Measurements from ENCODE around the gene MRPL24. TPM values are rescaled to one million over a fixed set of nuclear protein-coding genes. Genes with fewer than 3 reads are reported as not detected.

MRPL24 gene
- total and polyA plus RNA-seq, 2 of the 4 experiments (the other 2 are of a cell fraction) = 68.8 to 99.5 TPM

GRCh38 chr1:156751757-156752481, 11.0 kb upstream of the MRPL24 start (continued):
- no peak for TF ChIP-seq CEBPB (IDR thresholded peaks at IDR 0.05; ENCODE audit: low read depth, low read length)
- peak; percentile 29; the same call in 1 of the 2 replicates for TF ChIP-seq POLR2A (IDR thresholded peaks at IDR 0.05; ENCODE audit: low read depth, low read length)
- TF ChIP-seq FOS (IDR thresholded peaks at IDR 0.05; ENCODE audit: low read depth, low read length) = no peak

DNA sequence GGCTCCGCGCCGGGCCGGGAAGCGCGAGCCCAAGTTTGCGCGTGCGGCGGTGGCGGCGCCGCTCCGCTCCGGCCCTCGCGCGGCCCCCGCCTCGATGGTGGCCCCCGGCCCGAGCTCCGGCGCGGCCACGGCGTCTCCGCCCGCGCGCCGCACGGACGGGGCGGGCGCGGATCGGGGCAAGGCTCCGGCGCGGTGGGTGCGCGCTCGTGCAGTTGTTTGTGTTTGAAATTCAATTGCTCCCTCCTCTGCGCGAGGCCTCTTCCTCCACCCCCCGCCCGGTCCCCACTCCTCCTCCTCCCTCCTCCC, 10.5 kb upstream of the MRPL24 start, which contains the start of gene HDGF:
HDGF (minus strand) TSS at position 225 of the 306 bp plus-strand sequence. CDS start 246 bp downstream, outside the sequence.
- H4K20me1 ChIP-seq (ENCODE audit: insufficient read depth, low read length) = no peaks in the 10 kb centered on the region
- peak within 1 kb of the TSS; percentile 93 to 96 for H4K8ac ChIP-seq (ENCODE audit: low read depth in 2 of 2, low read length in 2 of 2)
- peaks cover 12% of the 10 kb centered on the region; the same call in 1 of the 2 replicates for H3K9me1 ChIP-seq (ENCODE audit: insufficient read depth, low read length)
- H3K79me1 ChIP-seq (ENCODE audit: low read depth in 1 of 2, low read length in 2 of 2) = peaks cover 10 to 53% of the 10 kb centered on the region in 2 experiments
- TF ChIP-seq CHD1 (IDR thresholded peaks at IDR 0.05; ENCODE audit: low read depth, low read length) (no peak), POLR2A (IDR thresholded peaks at IDR 0.05; ENCODE audit: low read depth, low read length) (no peak), SMC3 (IDR thresholded peaks at IDR 0.05; ENCODE audit: low read depth, low read length) (no peak), NFE2L2 (IDR thresholded peaks at IDR 0.05; ENCODE audit: low read depth, low read length) (no peak)
- TF ChIP-seq, protein P1, sequence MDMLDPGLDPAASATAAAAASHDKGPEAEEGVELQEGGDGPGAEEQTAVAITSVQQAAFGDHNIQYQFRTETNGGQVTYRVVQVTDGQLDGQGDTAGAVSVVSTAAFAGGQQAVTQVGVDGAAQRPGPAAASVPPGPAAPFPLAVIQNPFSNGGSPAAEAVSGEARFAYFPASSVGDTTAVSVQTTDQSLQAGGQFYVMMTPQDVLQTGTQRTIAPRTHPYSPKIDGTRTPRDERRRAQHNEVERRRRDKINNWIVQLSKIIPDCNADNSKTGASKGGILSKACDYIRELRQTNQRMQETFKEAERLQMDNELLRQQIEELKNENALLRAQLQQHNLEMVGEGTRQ (IDR thresholded peaks at IDR 0.05; ENCODE audit: low read depth, low read length) = no peak
- TF ChIP-seq, protein P2, sequence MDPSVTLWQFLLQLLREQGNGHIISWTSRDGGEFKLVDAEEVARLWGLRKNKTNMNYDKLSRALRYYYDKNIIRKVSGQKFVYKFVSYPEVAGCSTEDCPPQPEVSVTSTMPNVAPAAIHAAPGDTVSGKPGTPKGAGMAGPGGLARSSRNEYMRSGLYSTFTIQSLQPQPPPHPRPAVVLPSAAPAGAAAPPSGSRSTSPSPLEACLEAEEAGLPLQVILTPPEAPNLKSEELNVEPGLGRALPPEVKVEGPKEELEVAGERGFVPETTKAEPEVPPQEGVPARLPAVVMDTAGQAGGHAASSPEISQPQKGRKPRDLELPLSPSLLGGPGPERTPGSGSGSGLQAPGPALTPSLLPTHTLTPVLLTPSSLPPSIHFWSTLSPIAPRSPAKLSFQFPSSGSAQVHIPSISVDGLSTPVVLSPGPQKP (IDR thresholded peaks at IDR 0.05; ENCODE audit: borderline replicate concordance, low read depth, low read length) = no peak
- no peak for DNase-seq
- H4K91ac ChIP-seq (ENCODE audit: insufficient read depth, low read depth, low read length) = peak within 1 kb of the TSS; percentile 99
- POLR2A ChIA-PET (ENCODE audit: unreplicated experiment) = interaction anchor here (1.2 kb wide), 1 partner anchor 15 kb away, joined by 7 read pairs; the partner anchor contains the start of gene PRCC
- peak within 1 kb of the TSS; percentile 58 for H3K18ac ChIP-seq (ENCODE audit: low read depth, low read length)
- peak within 1 kb of the TSS; percentile 95 for H2AFZ ChIP-seq (replicated peaks; ENCODE audit: low read length, poor library complexity)
- H3K4ac ChIP-seq (ENCODE audit: low read depth, low read length) = peak within 1 kb of the TSS; percentile 98
- in situ Hi-C loops (cut with MboI; ENCODE audit: low sequenced_read_pairs) = no loop called here
- H3K56ac ChIP-seq (ENCODE audit: extremely low read depth, insufficient read depth, low read length) = peak within 1 kb of the TSS; percentile 81
- H2BK120ac ChIP-seq (ENCODE audit: low read depth, low read length) = peak within 1 kb of the TSS; percentile 69
- peak within 1 kb of the TSS; percentile 83 for H2AK5ac ChIP-seq (ENCODE audit: low read depth, low read length)
- H3K27ac ChIP-seq (ENCODE audit: insufficient read depth, low read length) = peak within 1 kb of the TSS; percentile 95
- H3K14ac ChIP-seq (replicated peaks; ENCODE audit: low read depth, low read length) = peak within 1 kb of the TSS; percentile 99
- H2BK5ac ChIP-seq (ENCODE audit: low read depth, low read length, poor library complexity, severe bottlenecking) = peak within 1 kb of the TSS; percentile 98
- peak within 1 kb of the TSS; percentile 91 for H3K9ac ChIP-seq (ENCODE audit: low read depth, low read length)
- H3K4me1 ChIP-seq (ENCODE audit: control insufficient read depth, insufficient read depth, low read length) = peaks cover 32% of the 10 kb centered on the region
- no peaks in the 10 kb centered on the region for H3K36me3 ChIP-seq (ENCODE audit: control insufficient read depth, insufficient read depth, low read length)
- peak within 1 kb of the TSS; percentile 39; the same call in 1 of the 3 replicates for H2BK15ac ChIP-seq (ENCODE audit: low read depth, low read length)
- BruUV-seq (replicated peaks) = no TSS peak
- ATAC-seq (ENCODE audit: low read depth) = no peak
- peak within 1 kb of the TSS; percentile 93 for H3K4me2 ChIP-seq (ENCODE audit: low read depth, low read length)
- intact Hi-C loops (cut with micrococcal nuclease) = no loop called here
- dilution Hi-C loops (cut with HindIII; ENCODE audit: low sequenced_read_pairs, unreplicated experiment) = no loop called here
- H3K9me3 ChIP-seq (ENCODE audit: control insufficient read depth, insufficient read depth, low read length) = no peaks in the 10 kb centered on the region
- CTCF ChIA-PET = interaction anchor here (1.3 kb wide), 1 partner anchor 46 kb away, joined by 4 read pairs; the partner anchor contains the start of gene CRABP2
- H4K5ac ChIP-seq (ENCODE audit: low read depth, low read length) = peak within 1 kb of the TSS; percentile 77
- peak within 1 kb of the TSS; percentile 97 for H3K23ac ChIP-seq (ENCODE audit: low read depth, low read length)
- peak within 1 kb of the TSS; percentile 100 for H2AK9ac ChIP-seq (replicated peaks; ENCODE audit: low read depth, low read length, poor library complexity)
- H3K27me3 ChIP-seq (ENCODE audit: control insufficient read depth, insufficient read depth, low read length) = no peaks in the 10 kb centered on the region
- peak within 1 kb of the TSS; percentile 86 for H3K4me3 ChIP-seq (ENCODE audit: insufficient read depth, low read depth, low read length)
- H2BK20ac ChIP-seq (ENCODE audit: low read depth, low read length) = 0 out of 2 replicates have a peak within 1 kb of the TSS, but pooled peaks have one; percentile 13
- 0% methylated on average over 26 of the region's 48 CpGs; no CpG with 5 or more reads in 1 of the 2 experiments for WGBS, 2 experiments (ENCODE audit: extremely low coverage in 2 of 2, insufficient read length in 1 of 2)

Measured in IMR-90 (cell line).